ENCODE measurements around the gene USP3. TPM values are rescaled to one million over a fixed set of nuclear protein-coding genes. Genes with fewer than 3 reads are reported as not detected.

Gene USP3
- total RNA-seq, 1 donor from 2014 or later, result 39.7 TPM

DNA sequence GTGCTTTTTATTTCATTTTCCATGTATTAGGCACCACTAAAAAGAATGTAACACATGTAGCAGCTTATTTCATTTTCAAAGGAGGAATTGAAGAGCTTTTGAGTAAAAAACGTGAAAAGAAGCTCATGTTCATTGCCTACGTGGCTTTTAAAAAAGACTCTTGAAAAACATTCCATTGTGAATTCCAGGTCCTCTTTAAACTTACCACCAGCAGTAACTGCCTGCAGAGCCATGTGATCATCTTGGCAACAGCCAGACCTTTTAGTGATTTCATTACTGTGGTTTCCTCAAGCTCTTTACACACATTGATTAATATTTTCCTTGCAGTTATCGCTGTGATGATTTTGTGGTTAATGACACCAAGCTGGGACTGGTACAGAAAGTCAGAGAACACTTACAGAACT is 49.0 kb downstream of the USP3 start:
- DNase-seq, result peak; percentile 91

DNA sequence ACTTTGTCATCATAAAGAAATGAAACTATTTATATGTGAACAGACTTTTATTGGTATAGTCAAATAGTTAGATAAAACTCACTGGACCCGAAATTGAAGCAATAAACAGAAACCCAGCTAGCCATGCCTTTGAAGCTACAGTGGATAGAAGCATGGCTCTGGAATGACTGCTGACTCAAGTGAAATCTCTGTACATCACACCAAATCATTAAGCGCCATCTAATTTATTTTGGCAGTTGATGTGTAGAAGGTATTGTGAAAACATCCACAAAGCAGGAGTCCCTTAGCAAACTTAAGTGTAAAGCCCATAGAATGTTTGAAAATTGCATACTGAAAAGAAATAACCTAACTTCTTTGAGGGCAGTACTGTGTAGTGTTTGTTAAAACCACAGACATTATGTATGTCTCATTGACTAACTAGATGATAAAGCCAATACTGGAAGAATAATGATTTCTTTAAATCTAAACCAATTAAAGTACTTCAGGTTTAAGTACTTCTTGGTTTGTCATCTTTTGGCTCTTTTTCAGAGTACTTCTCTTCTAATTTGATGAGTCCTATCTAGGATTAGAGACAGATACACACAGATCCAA is 50.0 kb downstream of the USP3 start:
- no peak for DNase-seq

DNA sequence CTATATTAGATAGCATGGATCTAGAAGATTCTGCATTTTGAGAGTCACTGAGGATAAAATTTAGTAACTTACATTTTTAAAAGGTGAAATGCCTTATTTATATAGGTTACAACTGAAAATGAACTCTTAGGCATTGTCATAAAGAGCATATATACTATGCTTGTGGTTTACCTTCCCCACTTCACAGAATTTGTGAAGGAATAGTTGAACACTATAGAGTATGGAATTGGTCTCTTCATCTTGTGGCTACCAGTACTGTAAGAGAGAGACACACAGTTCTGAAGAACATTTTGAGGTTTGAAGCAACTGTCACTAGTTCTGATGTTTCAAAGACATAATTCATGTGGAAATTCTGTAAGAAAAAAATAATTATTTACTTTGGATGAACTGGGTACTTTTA is 51.1 kb downstream of the USP3 start:
- no peak for DNase-seq

DNA sequence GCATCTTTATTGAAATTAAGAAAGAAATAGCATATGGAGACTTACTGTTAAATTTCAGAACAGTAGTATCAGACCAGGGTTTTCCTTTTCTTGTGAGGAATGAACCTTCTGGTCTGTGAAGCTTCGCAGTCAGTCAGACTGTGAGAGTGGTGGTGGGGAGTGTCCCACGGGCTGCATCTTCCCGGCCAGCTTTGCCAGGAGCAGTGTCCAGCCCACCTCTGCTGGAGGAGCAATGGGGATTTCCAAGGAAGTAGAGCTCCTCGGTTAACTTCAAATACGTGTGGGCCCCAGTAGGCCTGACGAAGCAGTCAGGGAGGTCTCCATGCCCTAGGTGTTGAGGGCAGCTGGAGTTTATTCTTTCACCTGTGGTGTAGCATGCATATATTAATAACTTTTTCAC is 51.9 kb downstream of the USP3 start:
- DNase-seq, result no peak

DNA sequence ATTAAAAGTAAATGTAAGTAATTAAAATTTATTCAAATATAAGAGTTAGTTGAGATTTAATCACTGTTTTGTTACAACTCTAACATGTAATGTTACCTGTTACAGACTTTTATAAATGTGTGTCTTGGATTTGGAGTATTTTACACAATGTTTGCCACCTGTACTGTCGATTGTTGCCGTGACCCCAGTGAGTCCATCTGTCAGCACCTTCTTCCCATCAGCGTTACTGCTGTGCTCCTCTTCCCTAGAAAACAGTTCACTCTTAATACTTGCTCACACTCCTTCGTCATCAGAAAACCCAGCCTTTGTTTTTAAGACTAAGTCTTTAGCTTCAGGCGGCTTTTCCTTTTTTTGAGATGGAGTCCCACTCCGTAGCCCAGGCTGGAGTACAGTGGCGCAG is 52.3 kb downstream of the USP3 start:
- no peak for DNase-seq

DNA sequence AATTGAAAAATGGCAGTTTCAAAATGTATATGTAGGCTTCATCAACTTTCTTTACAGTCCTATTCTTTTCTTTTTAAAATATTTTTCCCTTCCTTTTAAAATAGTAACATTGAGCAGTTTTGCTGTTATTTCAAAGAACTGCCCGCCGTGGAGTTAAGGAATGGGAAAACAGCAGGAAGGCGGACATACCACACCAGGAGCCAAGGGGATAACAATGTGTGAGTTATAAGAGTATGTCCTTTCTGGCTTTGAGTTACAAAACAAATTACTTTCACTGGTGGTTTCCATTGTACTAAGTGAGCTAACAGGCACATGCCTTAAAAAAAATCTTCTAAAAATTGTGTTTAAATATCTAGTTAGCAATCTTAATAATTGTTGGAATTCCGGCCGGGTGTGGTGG is 55.4 kb downstream of the USP3 start:
- no peak for DNase-seq

DNA sequence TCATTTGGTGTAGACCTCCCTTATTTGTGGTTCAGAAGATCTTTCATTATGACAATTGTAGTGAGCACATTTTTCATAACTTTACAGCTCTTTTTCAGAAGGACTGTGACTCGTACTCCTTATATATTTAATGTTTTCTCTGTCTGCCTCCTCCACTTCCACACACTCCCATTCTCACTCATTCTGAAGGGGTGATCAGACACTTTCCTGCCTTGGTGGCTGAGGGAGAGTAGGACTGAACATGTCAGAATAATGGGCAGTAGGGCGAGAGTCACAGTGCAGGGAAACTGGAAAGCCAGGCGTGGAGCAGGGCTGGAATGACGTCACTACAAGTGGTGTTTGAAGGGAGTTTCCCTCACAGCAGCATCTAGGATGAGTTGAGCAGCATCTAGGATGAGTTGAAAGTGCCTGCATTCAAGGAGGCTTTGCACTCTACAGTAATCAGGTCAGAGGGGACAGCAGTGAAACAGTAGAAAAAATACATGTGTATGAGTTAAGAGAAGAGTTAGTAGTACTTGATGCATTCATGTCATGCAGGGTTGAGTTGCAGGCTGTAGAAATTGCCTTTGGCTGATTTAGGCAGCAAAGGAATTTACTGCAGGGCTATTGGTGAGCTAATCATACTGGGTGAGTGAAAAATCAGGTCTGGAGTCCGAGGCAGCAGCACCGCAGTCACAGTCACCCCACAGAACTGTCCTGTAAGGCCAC is 56.5 kb downstream of the USP3 start:
- no peak for DNase-seq

DNA sequence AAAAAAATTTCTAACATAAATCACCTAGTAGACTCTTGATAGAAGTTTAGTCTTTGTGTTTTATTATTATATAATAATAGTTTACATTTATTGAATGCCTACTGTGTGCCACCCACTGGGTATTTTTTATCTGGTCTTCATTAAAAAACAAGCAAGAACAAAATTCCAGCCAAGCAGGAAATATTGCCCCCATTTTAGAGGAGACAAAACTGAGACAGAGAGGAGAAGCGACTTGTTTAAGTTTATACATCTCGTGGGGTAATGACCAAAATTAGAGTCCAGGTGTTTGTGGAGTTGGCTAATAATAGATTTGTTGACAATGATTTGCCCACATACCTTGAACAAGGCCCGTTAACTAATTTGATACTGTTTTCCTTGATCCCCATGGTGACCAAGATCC is 59.7 kb downstream of the USP3 start:
- no peak for DNase-seq

DNA sequence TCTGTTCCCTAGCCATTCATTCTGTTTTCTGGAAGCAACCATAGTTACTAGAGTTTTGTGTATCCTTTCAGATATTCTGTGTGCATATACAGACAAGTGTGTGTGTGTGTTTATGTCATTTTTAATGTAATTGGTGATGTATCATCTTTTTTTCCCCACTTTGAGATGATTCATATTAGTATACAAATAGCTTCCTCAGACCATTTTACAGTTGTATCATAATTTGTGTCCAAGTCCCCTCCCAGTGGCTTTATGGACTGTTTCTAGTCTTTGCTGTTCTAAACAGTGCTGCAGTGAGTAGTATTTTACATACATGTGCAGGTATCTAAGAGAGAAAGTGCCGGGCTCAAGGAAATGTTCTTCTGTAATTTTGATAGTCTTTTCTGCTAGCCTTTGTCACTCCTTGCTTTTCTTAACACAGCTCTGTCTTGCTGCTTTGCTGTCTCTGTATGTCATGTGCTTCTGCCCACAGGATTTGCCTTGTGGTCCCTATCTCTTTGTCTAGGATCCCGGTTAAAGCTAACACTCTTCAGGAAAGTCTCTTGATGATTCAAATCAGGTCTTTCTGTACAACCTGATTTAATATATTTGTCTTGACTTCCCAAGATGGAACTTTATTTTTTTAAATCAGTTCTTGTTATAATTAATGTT is 61.3 kb downstream of the USP3 start:
- DNase-seq, result no peak

DNA sequence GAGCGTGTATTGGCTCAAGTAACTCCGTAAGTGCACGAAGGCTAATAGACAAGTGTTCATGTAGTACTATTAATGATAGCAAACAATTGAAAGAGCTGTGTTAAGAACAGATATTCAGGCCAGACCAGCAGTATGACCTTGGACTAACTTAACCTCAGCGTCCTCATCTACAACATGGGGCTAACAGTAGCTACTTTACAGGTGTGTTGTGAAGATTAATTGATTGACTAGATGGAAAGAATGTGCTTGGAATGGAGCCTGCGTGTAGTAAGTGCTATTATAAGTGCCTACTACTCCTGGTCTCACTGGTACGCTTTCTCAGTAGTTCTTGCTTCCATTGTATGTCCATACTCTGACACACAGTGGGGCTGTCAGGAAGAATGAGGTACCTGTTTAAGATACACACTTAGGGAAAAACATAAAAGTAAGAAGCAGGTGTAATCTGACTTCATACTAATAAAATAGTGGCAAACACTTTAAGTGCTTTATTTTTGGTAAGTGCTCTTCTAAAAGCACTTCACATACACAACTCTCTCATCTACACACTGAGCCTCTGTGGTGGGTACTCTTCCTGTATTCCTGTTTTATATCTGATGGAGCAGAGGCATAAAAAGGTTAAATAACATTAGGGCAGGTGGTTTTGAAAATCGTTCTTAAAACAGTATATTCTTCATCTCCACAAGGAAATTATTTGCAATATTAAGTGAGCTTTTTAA is 68.5 kb downstream of the USP3 start:
- DNase-seq, result no peak

DNA sequence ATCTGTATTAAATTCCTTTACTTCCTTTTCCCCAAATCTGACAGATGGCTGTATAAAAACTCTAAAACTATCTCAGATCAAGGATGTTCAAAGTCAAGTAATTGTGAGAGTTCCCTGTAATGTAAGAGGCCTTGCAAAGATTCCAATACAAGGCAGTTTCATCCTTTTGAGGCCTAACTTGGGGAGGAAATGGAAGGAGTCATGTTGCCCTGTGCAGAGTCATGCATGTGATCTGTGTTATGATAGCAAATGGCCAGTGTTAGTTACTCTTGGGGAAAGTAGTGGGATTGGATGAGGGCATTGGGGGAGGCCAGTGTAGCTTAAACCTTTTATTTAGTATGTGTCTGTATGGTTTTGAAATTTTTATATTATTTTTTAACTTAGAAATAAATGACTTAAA is 69.1 kb downstream of the USP3 start:
- DNase-seq, result no peak

DNA sequence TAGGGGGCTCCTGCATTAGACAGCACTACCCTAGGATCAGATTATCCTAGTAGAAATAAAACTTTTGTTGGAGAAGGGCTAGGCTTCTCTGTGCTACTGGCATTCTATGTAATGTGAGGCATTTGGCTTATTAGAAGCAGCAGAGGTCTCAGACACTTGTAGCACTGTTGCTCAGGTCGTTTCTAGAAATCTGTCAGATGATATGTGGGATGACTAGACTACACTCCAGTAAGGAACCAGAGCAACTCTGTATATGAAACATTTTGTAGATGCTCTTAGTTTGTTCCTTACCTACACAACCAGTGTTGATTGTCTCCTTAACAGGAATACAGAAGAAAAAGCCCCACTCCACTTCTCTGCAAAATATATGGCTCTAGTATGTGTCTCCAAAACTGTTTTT is 70.9 kb downstream of the USP3 start:
- no peak for DNase-seq

DNA sequence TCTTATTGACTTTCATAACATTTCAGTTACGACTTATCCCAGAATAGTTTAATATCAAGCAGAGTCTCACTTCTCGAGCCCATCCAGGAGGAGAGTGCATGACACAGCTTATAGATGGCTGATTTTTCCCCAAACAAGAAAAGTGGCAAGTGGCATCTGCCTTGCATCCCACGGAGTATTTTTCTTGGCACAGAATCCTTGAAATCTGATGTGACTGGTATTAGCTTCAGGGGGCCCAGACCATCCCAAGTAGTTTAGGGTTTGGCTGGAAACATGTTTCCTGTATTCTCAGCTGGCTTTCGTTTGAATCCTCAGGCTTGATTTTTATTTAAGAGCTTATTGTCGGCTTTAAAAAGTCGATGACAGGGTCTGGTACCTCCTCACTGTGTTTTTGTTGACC is 72.0 kb downstream of the USP3 start:
- no peak for DNase-seq

DNA sequence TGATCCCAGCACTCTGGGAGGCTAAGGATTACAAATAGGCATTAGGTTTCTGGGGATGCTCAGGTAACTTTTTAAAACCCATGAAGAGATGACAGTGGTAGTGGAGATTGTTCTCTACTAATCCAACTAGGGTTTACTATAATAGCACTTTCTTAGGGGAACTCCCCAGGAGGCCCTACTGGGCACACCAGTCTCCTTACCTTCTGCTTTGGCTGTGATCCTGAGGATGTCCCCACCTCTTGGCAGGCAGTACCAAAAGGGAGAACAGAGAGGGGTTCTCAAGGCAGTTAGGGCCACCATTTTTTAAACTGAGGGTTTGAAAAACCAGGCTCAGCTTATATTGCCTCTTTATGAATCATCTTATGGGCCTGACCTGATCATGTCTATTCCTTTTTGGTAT is 77.8 kb downstream of the USP3 start:
- DNase-seq, result no peak

DNA sequence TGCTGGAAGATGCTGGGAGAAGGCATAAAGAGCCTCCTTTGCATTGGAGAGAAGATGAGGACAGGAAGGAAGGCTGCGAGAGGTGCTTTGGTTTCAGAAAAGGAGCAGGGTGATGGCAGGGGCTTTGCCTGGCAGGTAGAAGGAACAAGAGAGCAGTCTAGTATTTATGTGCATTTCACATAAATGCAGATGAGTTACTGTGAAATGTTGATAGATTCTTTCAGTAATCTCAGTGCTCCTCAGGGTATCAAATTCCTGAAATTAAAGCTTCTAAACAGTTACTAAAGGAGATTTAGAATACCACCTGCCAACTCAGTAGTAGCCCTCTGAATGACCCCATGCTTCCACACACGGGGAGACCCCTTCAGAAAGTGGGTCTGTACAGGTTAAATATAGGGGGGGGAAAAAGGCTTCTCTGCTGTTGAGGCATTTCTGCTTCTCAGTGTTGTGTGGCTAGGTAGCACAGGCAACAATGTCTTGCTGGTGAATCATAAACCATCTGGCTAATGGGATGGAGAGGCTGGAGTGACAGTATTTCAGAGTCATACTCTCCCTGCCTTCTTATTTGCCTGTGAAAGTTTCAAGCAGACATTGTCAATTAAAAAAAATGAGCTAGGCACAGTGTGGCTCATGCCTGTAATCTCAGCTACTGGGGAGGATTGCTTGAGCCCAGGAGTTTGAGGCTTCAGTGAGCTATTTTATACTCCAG is 78.5 kb downstream of the USP3 start:
- no peak for DNase-seq

DNA sequence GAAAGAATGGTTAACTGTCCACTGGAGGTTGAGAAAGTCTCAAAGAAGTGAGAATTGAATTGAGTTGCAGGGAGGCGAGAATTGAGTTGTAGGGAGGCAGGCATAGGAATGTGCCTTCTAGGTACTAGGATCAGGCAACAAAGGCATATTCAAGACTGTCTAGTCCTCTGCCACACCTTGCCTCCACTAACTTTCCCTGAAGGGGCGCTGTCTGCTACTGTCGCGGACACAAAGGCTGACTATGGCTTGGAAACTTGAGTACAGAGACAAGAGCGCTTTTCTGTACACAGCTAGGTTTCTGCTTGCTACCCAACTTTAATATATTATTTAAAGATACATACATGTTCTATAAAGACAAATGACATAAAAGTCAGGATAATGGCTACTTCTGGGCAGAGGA is 82.4 kb downstream of the USP3 start:
- DNase-seq, result no peak

DNA sequence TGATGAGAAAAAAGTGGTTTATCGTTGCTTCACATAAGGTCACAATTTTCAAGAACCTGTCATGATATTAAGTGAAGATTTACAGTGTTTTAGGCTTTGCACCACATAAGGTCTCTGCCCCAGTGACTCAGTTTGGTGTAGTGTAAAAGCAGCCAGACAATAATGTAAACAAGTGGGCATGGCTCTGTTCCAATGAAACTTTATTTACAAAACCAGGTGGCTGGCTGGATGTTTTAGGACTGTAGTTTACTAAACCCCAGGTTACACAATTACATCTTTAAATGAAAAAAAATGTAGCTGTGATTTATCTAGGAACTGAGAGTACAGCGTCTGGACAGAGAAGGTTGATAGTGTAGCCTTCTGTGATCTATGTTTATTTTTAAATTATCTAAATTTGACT is 83.1 kb downstream of the USP3 start:
- DNase-seq, result no peak

DNA sequence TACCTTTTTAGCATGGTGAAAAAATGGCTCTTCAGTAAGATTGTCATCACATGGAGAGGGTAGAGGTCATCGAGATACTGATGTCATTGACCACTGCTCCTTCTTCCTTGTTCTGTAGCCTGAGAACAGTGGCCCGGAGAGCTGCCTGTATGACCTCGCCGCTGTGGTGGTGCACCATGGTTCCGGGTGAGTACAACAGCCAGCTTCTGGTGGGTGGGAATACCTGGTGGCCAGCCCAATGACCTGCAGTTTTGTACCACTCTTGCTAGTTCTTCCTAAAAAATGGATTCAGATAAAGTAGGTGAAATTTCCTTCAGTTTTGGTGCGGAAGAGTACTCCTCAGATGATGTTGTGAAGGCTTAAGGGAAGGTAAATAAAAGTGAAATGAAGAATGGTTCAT is 84.4 kb downstream of the USP3 start:
- DNase-seq, result no peak

DNA sequence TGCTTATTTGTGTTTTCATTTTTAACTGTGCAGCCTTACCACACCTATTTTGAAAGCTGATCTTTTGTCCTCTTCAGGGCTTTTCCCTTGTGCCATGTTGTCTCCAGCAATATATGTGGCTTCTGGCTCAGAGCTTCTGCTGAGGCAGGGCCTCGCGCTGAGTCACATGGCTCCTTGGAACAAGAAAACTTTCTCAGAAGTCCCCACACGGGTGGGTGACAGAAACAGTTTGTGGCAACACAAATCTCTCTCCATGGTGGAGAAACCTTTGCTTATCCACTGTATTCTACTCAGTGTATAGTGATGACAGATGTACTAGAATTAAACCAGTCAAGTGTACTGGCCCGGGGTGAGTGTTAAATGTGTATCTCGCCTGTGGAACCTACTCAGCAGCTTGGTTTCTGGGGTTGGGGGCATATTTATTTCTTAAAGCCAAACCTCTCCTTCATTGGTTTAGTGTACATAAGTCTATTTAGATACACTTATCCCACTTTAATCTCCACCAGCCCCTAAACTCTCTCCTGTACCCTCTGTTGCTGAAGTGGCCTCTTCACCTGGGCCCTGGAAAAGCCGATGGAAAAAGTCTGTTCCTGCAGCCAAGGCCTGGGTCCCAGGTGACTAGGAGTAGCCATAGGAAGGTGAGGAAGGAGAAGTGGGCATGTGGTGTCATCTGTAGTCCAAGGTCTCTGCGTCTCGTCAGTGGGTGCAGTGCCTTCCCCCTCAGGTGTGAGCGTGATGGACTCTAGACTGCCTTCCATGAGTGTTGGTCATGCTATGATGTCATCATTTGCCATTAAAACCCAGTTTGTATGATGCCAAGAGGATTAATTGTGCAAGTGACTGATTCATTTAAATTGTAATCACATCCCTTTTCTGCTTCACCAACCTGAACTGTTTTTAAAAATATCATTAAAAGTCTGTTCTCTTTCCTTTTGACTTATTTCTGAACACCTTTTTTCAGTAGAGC is 89.6 kb downstream of the USP3 start:
- no peak for DNase-seq

DNA sequence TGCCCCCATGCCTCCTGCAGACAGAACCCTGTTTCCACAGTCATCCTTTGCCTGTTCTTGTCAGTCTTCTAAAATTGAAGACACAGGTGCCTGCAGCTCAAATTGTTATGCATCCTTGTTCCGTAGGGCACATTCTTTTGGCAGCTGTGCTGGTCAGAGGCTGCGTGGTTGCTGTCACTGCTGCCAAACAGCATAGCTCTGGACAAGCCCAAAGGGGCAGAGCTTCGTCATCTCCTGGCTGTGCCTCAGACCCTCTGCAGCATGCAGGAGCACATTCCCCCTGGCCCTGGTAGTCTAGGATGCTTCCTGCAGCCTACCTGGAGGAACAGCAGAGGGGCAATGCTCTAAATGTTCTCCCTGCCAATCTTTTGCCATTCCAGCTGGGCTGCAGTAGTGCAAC is 90.7 kb downstream of the USP3 start:
- DNase-seq, result no peak

DNA sequence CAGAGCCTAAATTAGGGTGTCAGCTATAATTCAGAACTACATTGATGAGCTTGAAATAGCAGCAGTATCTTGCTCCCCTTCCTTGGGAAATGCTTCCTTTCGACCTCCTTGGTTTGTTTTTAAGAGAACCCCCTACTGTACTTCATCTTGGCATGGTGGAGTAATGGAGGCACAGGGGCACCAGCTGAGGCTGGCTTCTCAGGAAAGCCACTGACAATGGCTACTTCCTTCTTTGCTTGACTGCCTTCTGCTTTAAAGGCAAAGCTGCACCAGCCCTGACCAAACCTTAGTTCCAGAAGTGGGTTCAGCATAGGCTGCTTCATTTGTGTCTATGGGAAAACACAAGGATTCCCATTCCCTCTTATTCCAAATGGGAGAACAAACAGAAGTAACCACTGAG is 91.3 kb downstream of the USP3 start:
- DNase-seq, result no peak

DNA sequence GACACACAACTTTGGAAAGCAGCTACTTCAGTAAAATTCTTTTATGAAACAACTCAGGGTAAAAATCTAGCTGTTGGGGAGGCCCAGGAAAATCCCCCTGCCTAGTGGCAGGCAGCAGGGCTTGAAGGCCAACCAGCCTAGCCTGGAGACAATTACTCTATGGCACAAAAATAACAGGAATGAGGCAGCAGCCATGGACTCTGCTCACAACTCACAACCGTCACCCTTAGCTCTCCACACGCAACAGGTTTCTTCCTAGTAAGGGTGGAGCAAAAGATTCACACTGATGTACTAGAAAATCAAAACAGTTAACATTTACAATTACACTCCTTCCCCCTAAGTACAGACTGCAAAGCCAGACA is 92.3 kb downstream of the USP3 start:
- DNase-seq, result no peak

Data from dermis blood vessel endothelial cell (primary cell).